Suppressor macrophage treated with lipopolysaccharide for 1 hour (primary cell): ENCODE measurements around the gene PMS2.
"Not testable (repeated sequence)": the region's sequence is repeated elsewhere in the genome, so short reads cannot be mapped to it uniquely, and the experiment has no call there.

ENCODE experiments used
- DNase-seq, 3 donors: peaks; one replicate each; pipeline ENCODE4 v3.0.0-alpha.2; 2020 to 2022

Gene PMS2

DNA sequence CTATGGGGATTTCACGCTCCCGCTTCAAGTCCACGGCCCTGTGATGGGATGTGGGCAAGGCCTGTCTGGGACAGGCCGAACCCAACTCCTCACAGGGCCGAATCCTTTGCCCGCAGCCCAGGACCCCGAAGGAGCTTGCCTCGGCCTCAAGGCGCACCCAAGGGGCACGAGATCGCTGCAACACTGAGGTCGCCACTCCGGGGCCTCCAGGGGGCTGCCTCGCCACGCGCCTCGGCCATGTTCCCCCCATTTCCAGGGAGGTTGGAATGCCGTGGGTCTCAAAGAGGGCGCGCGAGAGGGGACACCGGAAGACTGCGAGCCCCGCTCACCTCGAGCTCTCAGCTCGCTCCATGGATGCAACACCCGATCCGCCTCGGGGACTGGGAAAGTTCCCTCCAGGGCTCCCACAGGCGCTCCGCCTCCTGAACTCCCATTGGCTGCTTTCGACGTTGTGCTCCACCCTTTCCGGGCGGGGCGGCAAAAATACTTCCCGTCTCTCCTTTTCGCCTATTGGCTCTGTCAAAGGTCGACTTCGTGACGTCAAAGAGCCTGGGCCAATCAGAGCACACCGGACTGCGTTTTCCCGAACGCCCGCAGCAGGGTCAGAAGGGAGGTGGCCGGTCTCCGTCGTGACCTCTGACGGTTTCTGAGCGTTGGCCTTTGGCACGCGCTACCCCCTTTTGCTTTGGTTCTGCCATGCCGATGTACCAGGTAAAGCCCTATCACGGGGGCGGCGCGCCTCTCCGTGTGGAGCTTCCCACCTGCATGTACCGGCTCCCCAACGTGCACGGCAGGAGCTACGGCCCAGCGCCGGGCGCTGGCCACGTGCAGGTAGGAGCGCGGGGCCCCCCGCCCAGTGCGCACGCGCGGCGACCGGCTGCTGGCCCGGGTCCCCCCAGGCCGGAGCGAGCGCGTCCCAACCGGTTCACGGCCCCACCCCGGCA, at the start of gene PMS2, which contains the start of gene AIMP2:
PMS2 (minus strand) TSS at position 382 of the 944 bp plus-strand sequence; CDS start at position 352, 30 bp downstream.
AIMP2 (plus strand) TSS at position 605 of the 944 bp plus-strand sequence; CDS start at position 697, 92 bp downstream.
- DNase-seq: peak; percentile 98 to 100 (median 99)

DNA sequence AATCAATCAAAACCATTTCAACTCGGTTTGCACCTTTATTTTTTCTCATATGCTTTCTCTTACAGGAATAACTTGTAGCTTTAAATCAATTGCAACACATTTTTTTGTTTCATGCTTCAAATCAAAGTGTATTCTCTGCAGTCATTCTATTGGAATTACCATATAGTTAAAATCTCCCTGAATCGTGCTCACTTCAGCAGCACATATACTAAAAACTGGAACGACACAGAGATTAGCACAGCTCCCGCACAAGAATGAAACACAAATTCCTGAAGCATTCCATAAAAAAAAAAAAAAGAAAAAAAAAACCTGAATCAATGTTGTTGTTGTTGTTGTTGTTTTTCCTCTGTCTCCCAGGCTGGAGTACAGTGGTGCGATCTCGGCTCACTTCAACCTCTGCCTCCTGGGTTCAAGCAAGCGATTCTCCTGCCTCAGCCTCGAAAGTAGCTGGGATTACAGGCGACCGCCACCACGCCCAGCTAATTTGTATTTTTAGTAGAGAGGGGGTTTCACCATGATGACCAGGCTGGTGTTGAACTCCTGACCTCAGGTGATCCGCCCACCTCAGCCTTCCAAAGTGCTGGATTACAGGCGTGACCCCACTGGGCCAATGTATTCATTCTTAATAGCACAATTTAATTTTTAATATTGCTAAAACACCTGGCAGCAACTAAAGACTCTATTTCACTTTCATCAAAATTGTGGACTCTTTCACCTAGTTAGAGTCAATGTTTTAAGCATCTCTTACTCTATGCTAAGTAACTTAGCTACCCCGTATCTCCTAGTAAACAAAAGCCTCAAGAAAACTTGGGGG, 48.7 kb upstream of the PMS2 start:
- no peak for DNase-seq

- DNase-seq: no peak
Observed at GRCh38 chr7:6056616-6057015, 47.8 kb upstream of the PMS2 start.

GRCh38 chr7:6051185-6051584, 42.3 kb upstream of the PMS2 start:
- not testable (repeated sequence) for DNase-seq

GRCh38 chr7:6049780-6050179, 40.9 kb upstream of the PMS2 start:
- no peak for DNase-seq

DNA sequence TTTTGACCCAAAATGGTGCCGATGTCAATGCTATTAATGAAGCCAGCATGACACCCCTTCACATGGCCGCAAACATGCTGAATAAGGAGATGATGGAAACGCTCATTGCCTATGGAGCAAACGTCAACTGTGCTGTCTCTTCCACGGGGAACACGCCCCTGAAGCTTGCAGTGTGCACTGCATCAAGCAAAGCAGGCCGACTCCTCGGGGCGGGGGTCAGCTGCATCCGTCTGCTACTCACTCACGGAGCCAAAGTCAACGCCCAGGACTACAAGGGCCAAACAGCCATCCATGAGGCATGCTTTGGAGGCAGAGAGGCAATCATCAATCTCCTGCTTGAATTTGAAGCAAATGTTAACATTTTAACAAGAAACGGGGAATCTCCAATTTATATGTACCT, 26.8 kb upstream of the PMS2 start:
- no peak for DNase-seq

DNA sequence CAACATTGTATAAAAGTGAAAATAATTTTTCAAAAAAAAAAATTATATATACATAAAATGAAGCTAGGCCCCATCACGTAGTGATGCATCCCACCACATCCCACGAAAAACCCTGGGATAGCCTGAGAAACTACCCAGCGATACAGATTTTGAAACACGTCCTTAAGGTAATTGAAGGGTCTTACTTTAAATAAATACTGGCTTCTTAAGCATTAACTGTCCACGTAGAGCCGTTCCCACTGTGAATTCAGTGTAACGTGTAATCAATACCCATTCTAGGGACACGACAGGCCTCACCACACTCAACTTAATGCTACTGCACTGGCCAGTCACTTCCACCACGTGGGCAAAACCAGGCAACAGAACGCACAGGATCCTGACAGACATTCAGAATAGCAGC, 26.3 kb upstream of the PMS2 start:
- no peak for DNase-seq

GRCh38 chr7:6032641-6033040, 23.8 kb upstream of the PMS2 start:
- no peak for DNase-seq

DNA sequence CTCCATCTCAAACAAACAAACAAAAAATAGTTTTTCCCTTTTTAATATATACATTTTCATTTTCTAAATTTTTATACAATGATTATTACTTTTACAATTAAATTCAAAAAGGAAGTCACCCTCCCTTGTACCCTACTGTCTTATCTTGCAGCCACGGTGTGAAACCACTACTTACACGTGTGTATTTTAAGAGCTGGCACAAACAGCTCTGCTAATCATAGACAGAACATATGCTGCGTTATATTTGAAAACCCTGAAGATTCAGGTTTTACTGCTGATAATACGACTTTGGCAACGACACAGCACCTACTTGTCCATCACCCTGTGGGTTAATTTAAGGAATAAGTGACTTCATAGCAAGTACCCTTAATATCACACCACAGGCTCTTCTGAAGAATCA, 23.3 kb upstream of the PMS2 start:
- DNase-seq: no peak

GRCh38 chr7:6031567-6031966, 22.7 kb upstream of the PMS2 start:
- no peak for DNase-seq

DNA sequence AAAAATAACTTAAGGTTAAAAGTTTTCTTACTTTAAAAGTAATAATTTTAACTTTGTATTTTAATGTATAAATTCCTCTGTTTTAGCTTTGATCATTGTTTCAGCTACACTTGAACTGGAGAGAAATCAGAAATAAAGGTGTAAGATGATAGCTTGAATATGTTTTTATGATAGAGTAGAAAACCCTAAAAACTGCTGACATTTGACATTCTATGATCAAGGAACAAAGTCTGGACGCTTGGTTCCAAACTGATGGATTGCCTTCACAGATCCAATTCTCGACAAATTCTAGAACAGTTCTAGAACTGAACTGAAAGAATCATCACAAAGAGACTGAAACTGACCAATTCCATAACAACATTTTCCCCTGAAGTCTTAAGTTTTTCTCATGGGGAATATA, 22.1 kb upstream of the PMS2 start, which contains the start of gene ANKRD61:
ANKRD61 (plus strand) TSS at position 389 of the 400 bp plus-strand sequence; CDS start at position 389, 0 bp downstream.
- no peak for DNase-seq

DNA sequence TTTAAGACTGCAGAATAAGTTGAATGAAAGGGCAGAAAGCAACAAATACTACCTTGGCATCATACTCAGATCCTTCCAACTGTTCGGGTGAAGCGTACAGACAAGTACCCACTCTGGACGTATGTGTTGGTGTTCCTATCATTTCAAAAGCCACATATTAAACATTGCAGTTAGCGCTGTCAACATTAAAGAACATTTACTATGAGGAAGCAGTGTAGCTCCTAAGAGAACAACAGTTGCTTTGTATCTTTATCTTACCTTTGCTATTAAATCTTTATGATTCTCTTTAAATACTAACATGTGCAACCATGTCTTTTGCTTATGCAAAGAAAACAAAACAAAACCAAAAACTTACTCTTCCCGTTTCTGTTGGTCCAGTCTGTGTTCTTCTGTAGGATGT, 19.7 kb upstream of the PMS2 start:
- no peak for DNase-seq

DNA sequence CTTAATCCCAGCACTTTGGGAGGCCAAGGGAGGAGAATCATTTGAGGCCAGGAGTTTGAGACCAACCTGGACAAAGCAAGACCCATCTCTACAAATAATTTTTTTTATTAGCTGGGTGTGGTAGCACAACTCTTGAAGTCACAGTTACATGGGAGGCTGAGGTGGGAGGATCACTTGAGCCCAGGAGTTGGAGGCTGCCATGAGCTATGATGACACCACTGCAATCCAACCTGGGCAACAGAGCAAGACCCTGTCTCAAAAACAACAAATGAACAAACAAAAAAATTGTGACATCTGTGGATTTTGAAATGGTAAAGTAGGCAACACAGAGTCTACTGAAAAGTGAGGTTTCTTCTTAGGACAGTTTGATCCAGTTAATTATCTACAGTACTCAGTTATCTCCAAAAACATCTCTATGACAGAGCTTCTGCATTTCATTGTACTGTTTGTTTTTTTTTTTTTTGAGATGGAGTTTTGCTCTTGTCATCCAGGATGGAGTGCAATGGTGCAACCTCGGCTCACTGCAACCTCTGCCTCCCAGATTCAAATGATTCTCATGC, 19.0 kb upstream of the PMS2 start:
- no peak for DNase-seq

DNA sequence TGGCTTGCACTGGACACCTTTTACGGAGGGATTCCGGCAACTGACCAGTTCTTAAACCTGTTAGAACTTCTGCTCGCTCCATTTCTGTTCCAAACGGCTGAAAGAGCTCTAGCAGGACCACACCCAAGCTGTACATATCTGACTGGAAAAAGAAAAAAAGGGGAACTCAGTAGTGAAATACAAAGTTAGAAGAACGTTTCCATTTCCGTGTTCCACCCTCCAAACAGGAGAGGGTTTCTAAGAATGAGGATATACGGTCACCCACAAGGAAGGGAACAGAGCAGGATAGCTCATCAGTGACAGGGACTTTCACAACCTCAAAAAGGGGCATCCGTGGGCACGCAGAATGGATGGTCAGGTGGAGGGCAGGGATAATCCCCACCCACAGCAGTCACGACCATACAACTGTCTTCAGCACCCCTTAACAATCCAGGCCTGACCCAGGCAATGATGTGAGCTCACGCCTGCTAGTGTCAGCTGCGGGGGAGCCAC, 18.0 kb upstream of the PMS2 start:
- DNase-seq: peak; percentile 86 to 94 (median 91)

DNA sequence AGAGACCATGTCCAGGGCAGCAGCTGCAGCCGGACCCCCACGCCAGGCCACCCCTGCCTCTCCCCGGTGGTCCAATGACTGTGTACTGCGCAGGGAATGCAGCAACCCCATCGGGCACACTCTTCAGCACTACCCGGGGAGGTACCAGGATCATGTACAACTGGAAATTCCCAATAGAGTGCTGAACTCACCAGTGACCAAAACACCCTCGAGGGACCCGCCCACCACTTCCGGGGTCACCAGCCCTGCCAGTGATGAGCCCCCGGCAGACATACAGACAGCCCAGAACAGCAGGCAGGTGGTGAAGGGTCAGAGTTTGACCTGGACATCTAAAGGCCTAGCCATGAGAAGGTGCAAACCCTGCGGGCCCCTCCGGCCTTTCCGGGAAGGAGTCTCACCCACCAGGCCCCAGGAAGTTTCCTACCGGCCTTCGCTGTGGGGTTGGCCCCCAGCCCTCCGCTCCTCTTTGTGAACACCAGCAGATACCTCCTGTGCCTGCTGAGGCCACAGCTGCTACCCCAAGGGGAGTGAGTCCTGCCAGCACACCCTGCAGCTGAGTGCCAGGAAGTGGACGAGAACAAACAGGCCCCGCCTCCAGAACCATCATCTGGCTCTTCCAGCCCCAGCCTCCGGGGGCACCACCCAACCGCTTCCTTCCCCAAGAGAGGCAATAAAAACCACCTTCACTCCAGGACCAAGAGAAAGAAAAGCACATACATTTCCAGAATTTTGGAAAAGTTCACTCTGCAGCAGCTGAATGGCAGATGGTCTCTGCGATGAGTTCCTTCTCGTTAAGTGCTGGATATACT, 17.4 kb upstream of the PMS2 start:
- peak; percentile 89 to 94 (median 92) for DNase-seq

DNA sequence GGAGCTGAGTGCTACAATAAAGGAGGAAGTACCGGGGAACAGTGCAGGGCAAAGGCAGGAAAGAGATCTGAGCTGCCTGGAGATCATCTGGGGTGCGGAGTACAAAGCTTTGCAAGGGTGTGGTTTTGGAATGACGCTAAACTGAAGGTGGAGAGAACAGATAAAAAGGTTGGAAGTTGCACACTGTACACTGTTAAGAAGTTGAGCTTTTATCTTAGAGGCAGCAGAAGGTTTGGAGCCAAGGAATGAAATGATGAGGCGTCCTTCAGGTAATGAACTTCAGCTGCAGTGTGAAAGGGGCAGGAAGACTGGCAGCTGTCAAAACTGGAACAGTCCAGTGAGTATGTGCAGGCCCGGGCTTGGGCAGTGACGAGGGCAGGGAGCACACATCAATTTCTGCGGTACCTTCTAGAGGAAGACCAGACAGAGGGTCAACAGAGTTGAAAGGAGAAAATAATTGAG, 15.2 kb upstream of the PMS2 start:
- DNase-seq: peak in 1 of 3 donors; percentile 16

DNA sequence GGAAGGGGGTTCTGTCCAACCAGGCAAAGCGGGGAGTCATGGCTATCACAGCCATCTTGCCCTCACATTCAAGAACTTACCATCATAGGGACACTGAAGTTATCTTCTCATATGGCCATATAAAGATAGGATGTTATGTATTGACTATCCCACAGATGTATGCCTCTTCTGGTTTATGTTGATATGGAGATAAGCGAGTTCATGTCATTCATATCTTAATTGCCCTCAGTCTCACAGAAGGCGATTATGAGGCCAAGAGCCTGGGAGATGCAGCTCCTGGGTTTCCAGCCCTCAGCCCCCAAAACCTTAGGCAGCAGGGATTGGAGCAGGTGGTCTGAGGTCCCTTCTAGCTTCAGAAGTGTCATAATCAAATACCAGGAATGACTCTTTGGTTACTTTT, 13.9 kb upstream of the PMS2 start:
- no peak for DNase-seq

GRCh38 chr7:6020371-6021286, 11.8 kb upstream of the PMS2 start:
- DNase-seq: no peak

DNA sequence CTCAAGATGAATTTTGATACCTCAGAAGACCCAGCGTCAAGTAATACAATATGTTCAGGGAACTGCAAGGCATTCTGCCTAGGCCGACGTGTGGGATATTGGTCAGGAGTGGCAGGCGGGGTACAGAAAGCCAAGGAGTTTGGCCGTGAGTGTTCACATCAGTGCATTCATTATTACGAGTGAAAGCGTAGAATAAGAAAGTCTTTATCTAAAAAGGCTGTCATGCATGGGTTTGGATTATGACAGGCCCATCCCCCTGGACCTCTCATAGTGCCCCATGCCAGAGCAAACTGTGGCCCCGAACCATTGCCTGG, 7.8 kb upstream of the PMS2 start:
- DNase-seq: no peak

- no peak for DNase-seq
Observed at GRCh38 chr7:6015917-6016652, 7.2 kb upstream of the PMS2 start.
